HEK293 (cell line): ENCODE measurements around the gene EVL.
A peak's percentile ranks its signal among the peaks of the same experiment; 100 is the strongest.

Experiments used
- CTCF ChIA-PET: fragments of 350-600 bp; formaldehyde crosslinking; extraction: SDS; loops from one replicate; lab custom pipeline; 2021; ENCODE audit warnings: antibody characterized with exemption; lab: Yijun Ruan, JAX
- POLR2A ChIA-PET: fragments of 300-600 bp; formaldehyde crosslinking; extraction: SDS; loops from one replicate; lab custom pipeline; 2020; ENCODE audit warnings: antibody characterized with exemption, inconsistent platforms; lab: Yijun Ruan, JAX
- H3K27ac ChIP-seq: fragments of 200-500 bp; sonication (Bioruptor generic); 2 replicates; pipeline ENCODE4 v1.5.1; 2014; ENCODE audit warnings: low read depth, low read length, control low read depth, inconsistent platforms; ENCODE audit errors: extremely low read depth
- H3K36me3 ChIP-seq, 2 experiments: fragments of 200-500 bp in 1 of 2; sonication (Bioruptor generic) in 1 of 2; 1 replicate in 1 of 2; 2 replicates in 1 of 2; pipeline ENCODE4 v1.5.1; 2014 to 2017; ENCODE audit warnings: inconsistent platforms in 2 of 2, low read length in 2 of 2; ENCODE audit not compliant: control insufficient read depth in 2 of 2, insufficient read depth in 1 of 2
- H3K4me1 ChIP-seq: fragments of 200-500 bp; sonication (Bioruptor generic); 2 replicates; pipeline ENCODE4 v1.5.1; 2014; ENCODE audit warnings: mild to moderate bottlenecking, low read length, inconsistent platforms; ENCODE audit not compliant: control insufficient read depth, insufficient read depth
- H3K4me3 ChIP-seq: 2 replicates; pipeline ENCODE4 v1.5.1; 2011; ENCODE audit warnings: low read depth, mild to moderate bottlenecking, control low read depth, low read length, moderate library complexity
- H3K9me3 ChIP-seq: fragments of 200-500 bp; sonication (Bioruptor generic); 2 replicates; pipeline ENCODE4 v1.5.1; 2014; ENCODE audit warnings: low read depth, low read length, inconsistent platforms; ENCODE audit not compliant: control insufficient read depth, insufficient read depth
- OSR2 ChIP-seq: fragments of 450-650 bp; formaldehyde crosslinking; IDR thresholded peaks from 2 replicates; pipeline ENCODE4 v1.5.1; 2016; ENCODE audit warnings: missing biosample characterization, missing genetic modification characterization
- OVOL3 ChIP-seq: fragments of 450-650 bp; formaldehyde crosslinking; IDR thresholded peaks from 2 replicates; pipeline ENCODE4 v1.5.1; 2016; ENCODE audit warnings: missing biosample characterization, missing genetic modification characterization
- PRDM4 ChIP-seq: fragments of 450-650 bp; formaldehyde crosslinking; IDR thresholded peaks from 2 replicates; pipeline ENCODE4 v1.5.1; 2017; ENCODE audit warnings: missing biosample characterization, missing genetic modification characterization
- SETDB1 ChIP-seq: IDR thresholded peaks from one replicate; pipeline ENCODE4 v1.6.1; 2017; ENCODE audit warnings: mild to moderate bottlenecking, low read length, moderate library complexity, mixed read lengths; ENCODE audit not compliant: insufficient read length
- ZBTB6 ChIP-seq: fragments of 450-650 bp; formaldehyde crosslinking; IDR thresholded peaks from 2 replicates; pipeline ENCODE4 v1.5.1; 2017; ENCODE audit warnings: missing biosample characterization, missing genetic modification characterization
- ZFP69B ChIP-seq: fragments of 450-650 bp; formaldehyde crosslinking; IDR thresholded peaks from 2 replicates; pipeline ENCODE4 v1.5.1; 2016; ENCODE audit warnings: missing biosample characterization, missing genetic modification characterization
- ZNF138 ChIP-seq: fragments of 450-650 bp; formaldehyde crosslinking; IDR thresholded peaks from 2 replicates; pipeline ENCODE4 v1.5.1; 2016; ENCODE audit warnings: missing biosample characterization, missing genetic modification characterization, borderline replicate concordance
- ZNF266 ChIP-seq: fragments of 450-650 bp; formaldehyde crosslinking; IDR thresholded peaks from 2 replicates; pipeline ENCODE4 v1.5.1; 2016; ENCODE audit warnings: missing biosample characterization, missing genetic modification characterization, low read depth
- ZNF48 ChIP-seq: fragments of 450-650 bp; formaldehyde crosslinking; IDR thresholded peaks from 2 replicates; pipeline ENCODE4 v1.5.1; 2016; ENCODE audit warnings: missing biosample characterization, missing genetic modification characterization
- ZNF558 ChIP-seq: fragments of 450-650 bp; formaldehyde crosslinking; IDR thresholded peaks from 2 replicates; pipeline ENCODE4 v1.5.1; 2016; ENCODE audit warnings: missing biosample characterization, missing genetic modification characterization
- ZNF623 ChIP-seq: fragments of 450-650 bp; formaldehyde crosslinking; IDR thresholded peaks from 2 replicates; pipeline ENCODE4 v1.5.1; 2016; ENCODE audit warnings: missing biosample characterization, missing genetic modification characterization
- ZNF629 ChIP-seq: fragments of 450-650 bp; formaldehyde crosslinking; IDR thresholded peaks from 2 replicates; pipeline ENCODE4 v1.5.1; 2017; ENCODE audit warnings: missing biosample characterization, missing genetic modification characterization
- ZNF76 ChIP-seq: fragments of 450-650 bp; formaldehyde crosslinking; IDR thresholded peaks from 2 replicates; pipeline ENCODE4; 2016; ENCODE audit warnings: low read depth, missing biosample characterization, missing genetic modification characterization, borderline replicate concordance
- ZNF843 ChIP-seq: fragments of 450-650 bp; formaldehyde crosslinking; IDR thresholded peaks from 2 replicates; pipeline ENCODE4 v1.5.1; 2016; ENCODE audit warnings: missing biosample characterization, missing genetic modification characterization
- TF ChIP-seq, protein P1 (sequence below): fragments of 450-650 bp; formaldehyde crosslinking; IDR thresholded peaks from 2 replicates; pipeline ENCODE4 v1.5.1; 2017; ENCODE audit warnings: missing biosample characterization, missing genetic modification characterization
- TF ChIP-seq, protein P2 (sequence below): fragments of 450-650 bp; formaldehyde crosslinking; IDR thresholded peaks from 2 replicates; pipeline ENCODE4 v1.5.1; 2016; ENCODE audit warnings: missing biosample characterization, missing genetic modification characterization, borderline replicate concordance

The EVL gene

DNA sequence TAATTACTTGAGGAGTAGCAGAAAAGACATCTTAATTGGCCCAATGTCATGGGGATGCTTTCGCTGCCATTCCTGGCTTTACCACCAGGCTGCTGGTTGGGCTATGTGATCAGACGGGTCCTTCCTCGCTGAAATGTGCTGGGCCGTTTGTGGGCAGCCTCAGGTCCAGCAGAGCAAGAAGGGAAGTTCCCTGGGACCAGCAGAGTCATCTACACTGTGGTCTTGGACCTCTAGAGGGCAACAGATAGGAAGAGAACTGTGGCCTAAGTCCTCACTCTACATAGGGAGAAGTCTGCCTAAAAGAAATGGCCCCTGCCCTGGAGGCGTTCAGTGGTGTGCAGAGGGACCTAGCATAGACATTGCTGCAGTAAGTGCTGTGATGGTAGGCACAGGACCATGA lies 10.9 kb downstream of the EVL start (continued):
- no peak for TF ChIP-seq PRDM4
- TF ChIP-seq, all 188 proteins: peak for 0

DNA sequence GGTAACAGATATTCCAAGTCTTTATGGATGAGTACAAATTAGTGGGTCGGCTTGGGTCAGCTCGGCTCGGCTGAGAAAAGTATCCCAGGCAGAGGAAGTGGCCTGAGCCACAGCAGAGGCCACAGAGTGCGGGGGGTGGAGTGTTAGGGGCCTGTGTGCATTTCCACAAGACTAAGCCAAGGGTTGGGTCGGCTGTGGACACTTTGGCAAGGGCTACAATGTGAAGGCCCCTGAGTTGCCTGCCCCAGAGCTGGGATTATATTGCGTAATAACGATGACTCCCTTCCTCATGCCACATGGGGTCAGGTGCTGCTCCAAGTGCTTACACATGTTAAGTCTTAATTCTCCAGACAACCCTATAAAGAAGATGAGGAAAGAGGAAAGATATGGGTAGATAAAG lies 11.4 kb downstream of the EVL start:
- Histone ChIP-seq H3K36me3 (no peaks in the 10 kb centered on the region), H3K4me1 (peaks cover 15% of the 10 kb centered on the region), H3K4me3 (no peak overlapping the region), H3K9me3 (no peaks in the 10 kb centered on the region), H3K27ac (no peak overlapping the region)
- CTCF ChIA-PET = interaction anchor here (0.7 to 1.2 kb wide), 3 partner anchors 31 to 95 kb away, joined by 3 read pairs; no protein-coding TSS in a partner anchor
- POLR2A ChIA-PET = no interaction called here
- TF ChIP-seq ZFP69B (tag by site-specific recombination) (no peak), ZNF629 (0 out of 2 replicates have a peak, but pooled peaks have one; percentile 15)
- TF ChIP-seq, all 188 proteins: peak for 1

GRCh38 chr14:100077441-100077840 lies 12.2 kb downstream of the EVL start:
- POLR2A ChIA-PET = no interaction called here
- CTCF ChIA-PET = interaction anchor here (0.9 to 1.2 kb wide), 2 partner anchors 30 to 96 kb away, joined by 3 read pairs; no protein-coding TSS in a partner anchor
- H3K4me3 ChIP-seq = no peak overlapping the region
- no peak overlapping the region for H3K27ac ChIP-seq
- no peaks in the 10 kb centered on the region for H3K9me3 ChIP-seq
- no peaks in the 10 kb centered on the region for H3K36me3 ChIP-seq
- H3K4me1 ChIP-seq = peaks cover 15% of the 10 kb centered on the region
- TF ChIP-seq ZBTB6 = peak; percentile 46; the same call in 1 of the 2 replicates
- no peak for TF ChIP-seq ZNF558

DNA sequence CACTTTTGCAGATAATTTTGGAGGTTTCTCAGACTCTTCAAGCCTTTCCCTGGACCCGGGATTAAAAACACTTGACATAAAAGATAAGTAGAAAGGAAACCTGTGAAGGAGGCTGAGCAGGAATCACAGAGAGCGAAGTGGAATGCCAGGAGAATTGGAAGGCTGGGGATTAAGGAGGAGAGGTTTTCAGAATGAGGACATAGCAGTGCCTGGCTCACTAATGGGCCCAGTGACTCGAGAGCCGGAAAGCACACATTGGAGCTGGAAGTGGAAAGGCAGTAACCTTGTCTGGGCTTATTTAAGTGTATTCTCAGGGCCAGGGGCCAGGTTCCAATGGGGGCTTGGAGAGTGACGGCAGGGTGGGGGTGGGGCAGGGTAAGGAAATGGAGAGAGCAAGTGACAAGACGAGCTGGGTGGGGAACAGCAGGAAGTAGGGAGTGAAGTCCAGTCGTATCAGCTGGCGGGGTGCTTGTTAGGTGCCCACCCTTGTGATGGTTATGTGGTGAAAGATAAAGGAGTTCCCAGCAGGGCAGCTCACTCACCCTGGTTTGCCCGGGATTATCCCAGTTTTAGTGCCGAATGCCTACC lies 13.1 kb downstream of the EVL start:
- ChIA-PET CTCF (interaction anchor here (0.5 to 3.0 kb wide), 6 partner anchors 10 to 647 kb away, joined by 3 to 20 read pairs (median 4); no protein-coding TSS in a partner anchor), POLR2A (no interaction called here)
- Histone ChIP-seq H3K9me3 (no peaks in the 10 kb centered on the region), H3K4me3 (no peak overlapping the region), H3K27ac (peak overlapping the region; percentile 54; the same call in 1 of the 2 replicates), H3K36me3 (no peaks in the 10 kb centered on the region), H3K4me1 (peaks cover 15% of the 10 kb centered on the region)
- TF ChIP-seq ZNF623 (no peak), ZNF266 (tag by site-specific recombination) (no peak), ZNF138 (tag by site-specific recombination) (no peak), OVOL3 (tag by site-specific recombination) (no peak), ZNF843 (tag by site-specific recombination) (no peak), ZNF76 (tag by site-specific recombination) (no peak), SETDB1 (no peak), ZNF48 (tag by site-specific recombination) (no peak), OSR2 (tag by site-specific recombination) (no peak)
- TF ChIP-seq, protein P1, sequence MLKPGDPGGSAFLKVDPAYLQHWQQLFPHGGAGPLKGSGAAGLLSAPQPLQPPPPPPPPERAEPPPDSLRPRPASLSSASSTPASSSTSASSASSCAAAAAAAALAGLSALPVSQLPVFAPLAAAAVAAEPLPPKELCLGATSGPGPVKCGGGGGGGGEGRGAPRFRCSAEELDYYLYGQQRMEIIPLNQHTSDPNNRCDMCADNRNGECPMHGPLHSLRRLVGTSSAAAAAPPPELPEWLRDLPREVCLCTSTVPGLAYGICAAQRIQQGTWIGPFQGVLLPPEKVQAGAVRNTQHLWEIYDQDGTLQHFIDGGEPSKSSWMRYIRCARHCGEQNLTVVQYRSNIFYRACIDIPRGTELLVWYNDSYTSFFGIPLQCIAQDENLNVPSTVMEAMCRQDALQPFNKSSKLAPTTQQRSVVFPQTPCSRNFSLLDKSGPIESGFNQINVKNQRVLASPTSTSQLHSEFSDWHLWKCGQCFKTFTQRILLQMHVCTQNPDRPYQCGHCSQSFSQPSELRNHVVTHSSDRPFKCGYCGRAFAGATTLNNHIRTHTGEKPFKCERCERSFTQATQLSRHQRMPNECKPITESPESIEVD (tag by site-specific recombination) = no peak
- TF ChIP-seq, protein P2, sequence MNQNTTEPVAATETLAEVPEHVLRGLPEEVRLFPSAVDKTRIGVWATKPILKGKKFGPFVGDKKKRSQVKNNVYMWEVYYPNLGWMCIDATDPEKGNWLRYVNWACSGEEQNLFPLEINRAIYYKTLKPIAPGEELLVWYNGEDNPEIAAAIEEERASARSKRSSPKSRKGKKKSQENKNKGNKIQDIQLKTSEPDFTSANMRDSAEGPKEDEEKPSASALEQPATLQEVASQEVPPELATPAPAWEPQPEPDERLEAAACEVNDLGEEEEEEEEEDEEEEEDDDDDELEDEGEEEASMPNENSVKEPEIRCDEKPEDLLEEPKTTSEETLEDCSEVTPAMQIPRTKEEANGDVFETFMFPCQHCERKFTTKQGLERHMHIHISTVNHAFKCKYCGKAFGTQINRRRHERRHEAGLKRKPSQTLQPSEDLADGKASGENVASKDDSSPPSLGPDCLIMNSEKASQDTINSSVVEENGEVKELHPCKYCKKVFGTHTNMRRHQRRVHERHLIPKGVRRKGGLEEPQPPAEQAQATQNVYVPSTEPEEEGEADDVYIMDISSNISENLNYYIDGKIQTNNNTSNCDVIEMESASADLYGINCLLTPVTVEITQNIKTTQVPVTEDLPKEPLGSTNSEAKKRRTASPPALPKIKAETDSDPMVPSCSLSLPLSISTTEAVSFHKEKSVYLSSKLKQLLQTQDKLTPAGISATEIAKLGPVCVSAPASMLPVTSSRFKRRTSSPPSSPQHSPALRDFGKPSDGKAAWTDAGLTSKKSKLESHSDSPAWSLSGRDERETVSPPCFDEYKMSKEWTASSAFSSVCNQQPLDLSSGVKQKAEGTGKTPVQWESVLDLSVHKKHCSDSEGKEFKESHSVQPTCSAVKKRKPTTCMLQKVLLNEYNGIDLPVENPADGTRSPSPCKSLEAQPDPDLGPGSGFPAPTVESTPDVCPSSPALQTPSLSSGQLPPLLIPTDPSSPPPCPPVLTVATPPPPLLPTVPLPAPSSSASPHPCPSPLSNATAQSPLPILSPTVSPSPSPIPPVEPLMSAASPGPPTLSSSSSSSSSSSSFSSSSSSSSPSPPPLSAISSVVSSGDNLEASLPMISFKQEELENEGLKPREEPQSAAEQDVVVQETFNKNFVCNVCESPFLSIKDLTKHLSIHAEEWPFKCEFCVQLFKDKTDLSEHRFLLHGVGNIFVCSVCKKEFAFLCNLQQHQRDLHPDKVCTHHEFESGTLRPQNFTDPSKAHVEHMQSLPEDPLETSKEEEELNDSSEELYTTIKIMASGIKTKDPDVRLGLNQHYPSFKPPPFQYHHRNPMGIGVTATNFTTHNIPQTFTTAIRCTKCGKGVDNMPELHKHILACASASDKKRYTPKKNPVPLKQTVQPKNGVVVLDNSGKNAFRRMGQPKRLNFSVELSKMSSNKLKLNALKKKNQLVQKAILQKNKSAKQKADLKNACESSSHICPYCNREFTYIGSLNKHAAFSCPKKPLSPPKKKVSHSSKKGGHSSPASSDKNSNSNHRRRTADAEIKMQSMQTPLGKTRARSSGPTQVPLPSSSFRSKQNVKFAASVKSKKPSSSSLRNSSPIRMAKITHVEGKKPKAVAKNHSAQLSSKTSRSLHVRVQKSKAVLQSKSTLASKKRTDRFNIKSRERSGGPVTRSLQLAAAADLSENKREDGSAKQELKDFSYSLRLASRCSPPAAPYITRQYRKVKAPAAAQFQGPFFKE (tag by site-specific recombination) = no peak
